Colonic mucosa (tissue), 4 donors: ENCODE measurements around the gene TTI1. TPM values are rescaled to one million over a fixed set of nuclear protein-coding genes. Genes with fewer than 3 reads are reported as not detected.

Source experiments
- DNase-seq: peaks from one replicate; pipeline ENCODE4 v3.0.0-alpha.2; 2020
- H3K27ac ChIP-seq: fragments of 200-600 bp; one replicate; pipeline ENCODE4 v1.8.0; 2021
- H3K27me3 ChIP-seq: fragments of 200-600 bp; one replicate; pipeline ENCODE4 v1.8.0; 2021
- H3K36me3 ChIP-seq: fragments of 200-600 bp; one replicate; pipeline ENCODE4 v1.8.0; 2021
- H3K4me1 ChIP-seq: fragments of 200-600 bp; one replicate; pipeline ENCODE4 v1.8.0; 2021; ENCODE audit warnings: mild to moderate bottlenecking
- H3K4me3 ChIP-seq: fragments of 200-600 bp; one replicate; pipeline ENCODE4 v1.8.0; 2021
- H3K9ac ChIP-seq, 2 donors: one replicate each; pipeline ENCODE4 v1.7.0; 2013; ENCODE audit warnings: control low read depth in 2 of 2, low read depth in 2 of 2, low read length in 2 of 2
- H3K9me3 ChIP-seq: fragments of 200-600 bp; one replicate; pipeline ENCODE4 v1.8.0; 2021
- intact Hi-C: fragments of 100-400 bp; cut with DNase I; formaldehyde crosslinking; loops from one replicate; pipeline ENCODE4 v1.14.1; 2022
- total RNA-seq, 2 donors: library from RNA; stranded (reverse); fragmentation: NEBNext Ultra II Directional in 1 of 2; extraction: Animal tissue kit (Norgen Biotek cat#: 25700) in 1 of 2; gene quantifications; one replicate each; pipeline ENCODE4 v1.2.1, GENCODE V29; 2021
- TF ChIP-seq, protein P1 (sequence below): fragments of 200-600 bp; IDR thresholded peaks from one replicate; pipeline ENCODE4 v1.8.0; 2022; ENCODE audit warnings: antibody characterized with exemption, mild to moderate bottlenecking
- donor health status: healthy.
- donor health status: DM: no; HTN: no; CAD: no.
- donor health status: DM: no; HTN: no; CAD: no.

The TTI1 gene
- total RNA-seq, 2 donors from 2014 or later = 10.2 to 23.0 TPM

DNA sequence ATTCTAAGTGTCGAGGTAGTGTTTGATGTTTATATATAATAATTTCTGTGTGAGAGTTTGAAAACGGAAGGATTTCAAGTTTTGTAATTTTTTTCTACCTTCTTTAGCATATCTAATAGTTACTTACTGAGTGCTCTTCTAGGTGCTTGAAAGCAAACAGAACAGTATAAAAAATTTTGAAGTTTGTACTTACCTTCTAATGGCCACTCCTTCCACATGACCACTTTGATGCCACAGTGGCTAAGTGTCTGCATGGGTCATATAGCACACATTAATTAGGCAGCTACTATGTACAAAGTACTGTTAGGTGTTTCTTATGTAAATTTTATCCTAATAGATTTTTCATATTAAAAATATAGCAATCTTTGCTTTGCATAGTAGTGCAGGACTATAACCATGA is 21.4 kb upstream of the TTI1 start:
- intact Hi-C loops = loop anchor here (5.0 kb wide), 1 partner anchor 113 kb away; the partner anchor contains the start of gene TGM2

GRCh38 chr20:38052870-38053269 is 19.6 kb upstream of the TTI1 start:
- intact Hi-C loops = no loop called here
- no peak overlapping the region for H3K27ac ChIP-seq
- H3K9me3 ChIP-seq = no peaks in the 10 kb centered on the region
- TF ChIP-seq, protein P1, sequence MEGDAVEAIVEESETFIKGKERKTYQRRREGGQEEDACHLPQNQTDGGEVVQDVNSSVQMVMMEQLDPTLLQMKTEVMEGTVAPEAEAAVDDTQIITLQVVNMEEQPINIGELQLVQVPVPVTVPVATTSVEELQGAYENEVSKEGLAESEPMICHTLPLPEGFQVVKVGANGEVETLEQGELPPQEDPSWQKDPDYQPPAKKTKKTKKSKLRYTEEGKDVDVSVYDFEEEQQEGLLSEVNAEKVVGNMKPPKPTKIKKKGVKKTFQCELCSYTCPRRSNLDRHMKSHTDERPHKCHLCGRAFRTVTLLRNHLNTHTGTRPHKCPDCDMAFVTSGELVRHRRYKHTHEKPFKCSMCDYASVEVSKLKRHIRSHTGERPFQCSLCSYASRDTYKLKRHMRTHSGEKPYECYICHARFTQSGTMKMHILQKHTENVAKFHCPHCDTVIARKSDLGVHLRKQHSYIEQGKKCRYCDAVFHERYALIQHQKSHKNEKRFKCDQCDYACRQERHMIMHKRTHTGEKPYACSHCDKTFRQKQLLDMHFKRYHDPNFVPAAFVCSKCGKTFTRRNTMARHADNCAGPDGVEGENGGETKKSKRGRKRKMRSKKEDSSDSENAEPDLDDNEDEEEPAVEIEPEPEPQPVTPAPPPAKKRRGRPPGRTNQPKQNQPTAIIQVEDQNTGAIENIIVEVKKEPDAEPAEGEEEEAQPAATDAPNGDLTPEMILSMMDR = no peak
- H3K27me3 ChIP-seq = no peaks in the 10 kb centered on the region
- H3K4me1 ChIP-seq = peaks cover 4% of the 10 kb centered on the region
- no peak overlapping the region for H3K9ac ChIP-seq
- H3K4me3 ChIP-seq = no peak overlapping the region
- DNase-seq = no peak
- H3K36me3 ChIP-seq = peaks cover 6% of the 10 kb centered on the region

More for the DNA sequence above, 21.4 kb upstream of the TTI1 start:
- Histone ChIP-seq H3K9ac (no peak overlapping the region), H3K4me3 (no peak overlapping the region), H3K27me3 (no peaks in the 10 kb centered on the region), H3K9me3 (no peaks in the 10 kb centered on the region), H3K27ac (no peak overlapping the region), H3K36me3 (peaks cover 6% of the 10 kb centered on the region), H3K4me1 (peaks cover 4% of the 10 kb centered on the region)
- DNase-seq = no peak
- TF ChIP-seq, protein P1 = no peak

DNA sequence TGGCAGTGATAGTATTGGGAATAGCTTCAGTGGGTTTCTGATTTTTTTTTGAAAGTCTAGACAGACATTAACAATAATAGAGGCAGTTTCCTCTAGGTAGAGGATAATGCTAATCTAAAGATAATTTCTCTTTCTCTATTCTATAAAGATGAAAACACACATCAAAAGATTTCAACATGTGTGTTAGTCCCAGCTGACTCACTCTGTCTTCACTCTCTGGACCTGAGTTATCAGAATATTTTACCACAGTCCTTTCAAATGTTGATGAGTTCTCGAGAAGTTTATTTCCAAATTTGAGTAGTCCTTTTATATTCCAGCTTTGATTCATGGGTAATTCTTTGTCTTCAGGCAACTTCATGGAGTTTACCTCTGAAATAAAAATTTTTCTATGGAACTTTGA is 17.4 kb upstream of the TTI1 start:
- H3K36me3 ChIP-seq = peaks cover 6% of the 10 kb centered on the region

DNA sequence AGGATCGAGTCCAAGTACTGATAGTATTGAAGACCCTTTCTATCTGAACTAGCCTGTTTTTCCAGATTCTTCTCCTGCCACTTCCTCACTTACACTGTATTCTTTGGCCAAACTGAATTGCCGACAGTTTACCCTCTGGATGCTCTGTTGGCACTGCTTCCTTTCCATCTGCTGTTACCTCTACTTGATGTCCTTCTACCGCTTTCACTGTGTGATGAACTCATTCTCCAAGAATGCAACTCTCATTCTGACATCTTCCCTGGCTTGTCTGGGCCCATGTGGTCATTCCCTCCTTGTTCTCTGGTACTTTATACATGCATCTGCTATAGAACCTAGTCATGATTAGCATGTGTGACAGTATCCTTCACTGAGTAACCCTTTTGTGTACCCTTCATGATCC is 16.5 kb upstream of the TTI1 start:
- TF ChIP-seq, protein P1 = no peak
- no peaks in the 10 kb centered on the region for H3K9me3 ChIP-seq
- H3K27me3 ChIP-seq = no peaks in the 10 kb centered on the region
- H3K9ac ChIP-seq = no peak overlapping the region
- H3K27ac ChIP-seq = no peak overlapping the region
- no peak for DNase-seq
- H3K36me3 ChIP-seq = peaks cover 6% of the 10 kb centered on the region
- intact Hi-C loops = no loop called here
- H3K4me1 ChIP-seq = no peaks in the 10 kb centered on the region
- H3K4me3 ChIP-seq = no peak overlapping the region

More for the DNA sequence above, 17.4 kb upstream of the TTI1 start:
- no peak overlapping the region for H3K4me3 ChIP-seq
- no peak for DNase-seq
- H3K9ac ChIP-seq = no peak overlapping the region
- H3K4me1 ChIP-seq = no peaks in the 10 kb centered on the region
- intact Hi-C loops = no loop called here
- H3K27ac ChIP-seq = no peak overlapping the region
- no peaks in the 10 kb centered on the region for H3K9me3 ChIP-seq
- no peaks in the 10 kb centered on the region for H3K27me3 ChIP-seq
- TF ChIP-seq, protein P1 = no peak

DNA sequence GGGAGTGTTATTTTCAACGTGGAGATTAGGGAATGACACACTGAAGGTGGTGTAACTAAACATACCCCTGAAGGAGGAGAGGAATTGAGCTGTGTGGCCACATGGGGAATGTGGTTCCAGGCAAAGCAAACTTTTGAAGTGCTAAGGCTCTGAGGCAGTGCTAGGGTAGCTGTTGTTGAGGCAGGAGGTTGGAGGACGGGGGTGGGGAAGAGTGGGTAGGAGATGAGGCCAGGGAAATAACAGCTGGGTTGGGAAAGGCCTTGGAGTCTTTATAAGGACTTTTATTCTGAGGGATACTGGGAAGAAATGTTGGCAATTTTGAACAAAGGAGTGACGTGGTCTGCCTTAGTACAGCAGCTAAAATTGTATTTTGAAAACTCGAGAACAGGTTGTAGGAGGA is 13.3 kb upstream of the TTI1 start:
- Histone ChIP-seq H3K27me3 (no peaks in the 10 kb centered on the region), H3K36me3 (peaks cover 6% of the 10 kb centered on the region), H3K9me3 (no peaks in the 10 kb centered on the region), H3K9ac (no peak overlapping the region), H3K4me3 (no peak overlapping the region), H3K4me1 (no peaks in the 10 kb centered on the region), H3K27ac (no peak overlapping the region)
- no peak for DNase-seq
- TF ChIP-seq, protein P1 = no peak
- intact Hi-C loops = no loop called here
